ENCODE data around the gene TOR1B. TPM values are rescaled to one million over a fixed set of nuclear protein-coding genes. Genes with fewer than 3 reads are reported as not detected.
"Not testable (repeated sequence)": the region's sequence is repeated elsewhere in the genome, so short reads cannot be mapped to it uniquely, and the experiment has no call there.

Gene TOR1B
- total and polyA plus RNA-seq, 7 experiments from 2014 or later, result 10.9 to 30.9 (median 21.7) TPM

GRCh38 chr9:129794549-129794948 lies 8.4 kb upstream of the TOR1B start:
- POLR2A ChIA-PET, result no interaction called here

GRCh38 chr9:129796029-129796428 lies 7.0 kb upstream of the TOR1B start:
- POLR2A ChIA-PET; H3K9me3 Mint-ChIP-seq; H3K4me3 Mint-ChIP-seq; DNase-seq; H3K27me3 Mint-ChIP-seq; H3K9me3 ChIP-seq (ENCODE audit: control insufficient read depth in 2 of 3, low read length in 3 of 3); ATAC-seq; H3K4me3 ChIP-seq (ENCODE audit: low read length); H3K36me3 ChIP-seq (ENCODE audit: control insufficient read depth in 2 of 3, insufficient read depth in 3 of 3, low read length in 3 of 3); H3K4me1 Mint-ChIP-seq; H3K27me3 ChIP-seq (ENCODE audit: control insufficient read depth in 2 of 2, insufficient read depth in 2 of 2, low read length in 2 of 2); intact Hi-C loops (cut with micrococcal nuclease); H3K4me1 ChIP-seq (ENCODE audit: control insufficient read depth in 2 of 2, insufficient read depth in 2 of 2, low read length in 2 of 2); H3K27ac ChIP-seq (ENCODE audit: low read depth, low read length); CTCF ChIA-PET; H3K27ac Mint-ChIP-seq; H3K36me3 Mint-ChIP-seq: not testable (repeated sequence)

More at GRCh38 chr9:129794549-129794948, 8.4 kb upstream of the TOR1B start:
- H3K4me1 ChIP-seq (ENCODE audit: control insufficient read depth in 2 of 2, insufficient read depth in 2 of 2, low read length in 2 of 2), result peaks cover 0 to 3% of the 10 kb centered on the region in 2 donors
- Mint-ChIP-seq H3K4me3 (no peak overlapping the region), H3K27me3 (peaks cover 0 to 10% (median 0%) of the 10 kb centered on the region in 5 donors), H3K36me3 (no peaks in the 10 kb centered on the region), H3K4me1 (peaks cover 0 to 11% (median 5%) of the 10 kb centered on the region in 7 donors), H3K9me3 (no peaks in the 10 kb centered on the region), H3K27ac (no peak overlapping the region)
- H3K27me3 ChIP-seq (ENCODE audit: control insufficient read depth in 2 of 2, insufficient read depth in 2 of 2, low read length in 2 of 2), result no peaks in the 10 kb centered on the region
- H3K4me3 ChIP-seq (ENCODE audit: low read length), result no peak overlapping the region
- no peaks in the 10 kb centered on the region for H3K36me3 ChIP-seq (ENCODE audit: control insufficient read depth in 2 of 3, insufficient read depth in 3 of 3, low read length in 3 of 3)
- ATAC-seq, result no peak
- CTCF ChIA-PET, result no interaction called here
- H3K9me3 ChIP-seq (ENCODE audit: control insufficient read depth in 2 of 3, low read length in 3 of 3), result no peaks in the 10 kb centered on the region
- H3K27ac ChIP-seq (ENCODE audit: low read depth, low read length), result no peak overlapping the region
- intact Hi-C loops (cut with micrococcal nuclease), result loop anchor here in 1 of 2 donors (5.0 kb wide), 1 partner anchor 167 kb away; the partner anchor contains the start of gene NTMT1
- DNase-seq, result no peak

GRCh38 chr9:129798973-129799372 lies 4.0 kb upstream of the TOR1B start:
- Histone ChIP-seq H3K36me3 (ENCODE audit: control insufficient read depth in 2 of 3, insufficient read depth in 3 of 3, low read length in 3 of 3) (peaks cover 0 to 5% (median 0%) of the 10 kb centered on the region in 3 experiments), H3K9me3 (ENCODE audit: control insufficient read depth in 2 of 3, low read length in 3 of 3) (no peaks in the 10 kb centered on the region), H3K4me1 (ENCODE audit: control insufficient read depth in 2 of 2, insufficient read depth in 2 of 2, low read length in 2 of 2) (peaks cover 4 to 5% of the 10 kb centered on the region in 2 donors), H3K4me3 (ENCODE audit: low read length) (no peak overlapping the region), H3K27ac (ENCODE audit: low read depth, low read length) (no peak overlapping the region), H3K27me3 (ENCODE audit: control insufficient read depth in 2 of 2, insufficient read depth in 2 of 2, low read length in 2 of 2) (no peaks in the 10 kb centered on the region)
- ChIA-PET CTCF (no interaction called here), POLR2A (no interaction called here)
- Mint-ChIP-seq H3K9me3 (no peaks in the 10 kb centered on the region), H3K36me3 (no peaks in the 10 kb centered on the region), H3K4me3 (no peak overlapping the region), H3K27ac (no peak overlapping the region), H3K4me1 (peaks cover 0 to 10% (median 7%) of the 10 kb centered on the region in 7 donors), H3K27me3 (peaks cover 0 to 6% (median 0%) of the 10 kb centered on the region in 5 donors)
- ATAC-seq (no peak), DNase-seq (no peak)
- intact Hi-C loops (cut with micrococcal nuclease), result no loop called here

- H3K27ac ChIP-seq (ENCODE audit: low read depth, low read length), result no peak overlapping the region
- POLR2A ChIA-PET, result interaction anchor here (0.7 to 1.0 kb wide), 3 partner anchors 20 to 175 kb away, joined by 3 to 4 read pairs (median 3); no protein-coding TSS in a partner anchor
- no peak for DNase-seq
- no peak overlapping the region for H3K4me3 ChIP-seq (ENCODE audit: low read length)
- H3K36me3 ChIP-seq (ENCODE audit: control insufficient read depth in 2 of 3, insufficient read depth in 3 of 3, low read length in 3 of 3), result peaks cover 0 to 7% (median 0%) of the 10 kb centered on the region in 3 experiments
- Mint-ChIP-seq H3K27ac (peak overlapping the region in 7 of 9 donors; percentile 0 to 69 (median 54)), H3K9me3 (no peaks in the 10 kb centered on the region), H3K4me1 (peaks cover 15 to 28% (median 23%) of the 10 kb centered on the region in 7 donors), H3K36me3 (peaks cover 0 to 9% (median 8%) of the 10 kb centered on the region in 5 donors), H3K27me3 (no peaks in the 10 kb centered on the region), H3K4me3 (peak overlapping the region in 9 of 10 donors; percentile 25 to 67 (median 49))
- intact Hi-C loops (cut with micrococcal nuclease), result loop anchor here in 1 of 2 donors (5.0 kb wide), 1 partner anchor 174 kb away; the partner anchor contains the start of gene NTMT1
- ATAC-seq, result no peak
- no peaks in the 10 kb centered on the region for H3K9me3 ChIP-seq (ENCODE audit: control insufficient read depth in 2 of 3, low read length in 3 of 3)
- peaks cover 12 to 20% of the 10 kb centered on the region in 2 donors for H3K4me1 ChIP-seq (ENCODE audit: control insufficient read depth in 2 of 2, insufficient read depth in 2 of 2, low read length in 2 of 2)
- CTCF ChIA-PET, result no interaction called here
- H3K27me3 ChIP-seq (ENCODE audit: control insufficient read depth in 2 of 2, insufficient read depth in 2 of 2, low read length in 2 of 2), result no peaks in the 10 kb centered on the region
Observed at GRCh38 chr9:129801504-129801903, 1.5 kb upstream of the TOR1B start.

- peaks cover 15 to 34% (median 28%) of the 10 kb centered on the region in 7 donors for H3K4me1 Mint-ChIP-seq
- intact Hi-C loops (cut with micrococcal nuclease), result loop anchor here (1.0 to 5.0 kb wide), 10 partner anchors 21 to 1433 kb away; partner anchors contain the start of genes C9orf78 (in 2 of the 2), TOR1A (in 2 of the 2), USP20 (in 2 of the 2) and DOLPP1 (in 1 of the 2)
- Histone ChIP-seq H3K9me3 (ENCODE audit: control insufficient read depth in 2 of 3, low read length in 3 of 3) (no peaks in the 10 kb centered on the region), H3K27ac (ENCODE audit: low read depth, low read length) (peak overlapping the region; percentile 79), H3K27me3 (ENCODE audit: control insufficient read depth in 2 of 2, insufficient read depth in 2 of 2, low read length in 2 of 2) (no peaks in the 10 kb centered on the region), H3K4me1 (ENCODE audit: control insufficient read depth in 2 of 2, insufficient read depth in 2 of 2, low read length in 2 of 2) (peaks cover 12 to 20% of the 10 kb centered on the region in 2 donors), H3K4me3 (ENCODE audit: low read length) (peak overlapping the region; percentile 73), H3K36me3 (ENCODE audit: control insufficient read depth in 2 of 3, insufficient read depth in 3 of 3, low read length in 3 of 3) (peaks cover 0 to 19% (median 4%) of the 10 kb centered on the region in 3 experiments)
- H3K27me3 Mint-ChIP-seq, result no peaks in the 10 kb centered on the region
- peak overlapping the region; percentile 80 to 95 (median 90) for H3K4me3 Mint-ChIP-seq
- POLR2A ChIA-PET, result interaction anchor here (0.8 to 1.6 kb wide), 9 partner anchors 9 to 663 kb away, joined by 3 to 7 read pairs (median 3); no protein-coding TSS in a partner anchor
- peak overlapping the region; percentile 28 to 95 (median 85) for H3K27ac Mint-ChIP-seq
- no peak for ATAC-seq
- no peak for DNase-seq
- H3K36me3 Mint-ChIP-seq, result peaks cover under 1 to 17% (median 13%) of the 10 kb centered on the region in 5 donors
- no peaks in the 10 kb centered on the region for H3K9me3 Mint-ChIP-seq
- CTCF ChIA-PET, result interaction anchor here (1.2 kb wide), 1 partner anchor 31 kb away, joined by 3 read pairs; the partner anchor contains the start of genes C9orf78 and USP20
Observed at GRCh38 chr9:129803676-129804060, 684 bp downstream of the TOR1B start.

- Histone ChIP-seq H3K4me3 (ENCODE audit: low read length) (no peak overlapping the region), H3K9me3 (ENCODE audit: control insufficient read depth in 2 of 3, low read length in 3 of 3) (no peaks in the 10 kb centered on the region), H3K4me1 (ENCODE audit: control insufficient read depth in 2 of 2, insufficient read depth in 2 of 2, low read length in 2 of 2) (peaks cover 12 to 20% of the 10 kb centered on the region in 2 donors), H3K36me3 (ENCODE audit: control insufficient read depth in 2 of 3, insufficient read depth in 3 of 3, low read length in 3 of 3) (peaks cover 6 to 43% (median 8%) of the 10 kb centered on the region in 3 experiments), H3K27ac (ENCODE audit: low read depth, low read length) (peak overlapping the region; percentile 34), H3K27me3 (ENCODE audit: control insufficient read depth in 2 of 2, insufficient read depth in 2 of 2, low read length in 2 of 2) (no peaks in the 10 kb centered on the region)
- H3K4me3 Mint-ChIP-seq, result peak overlapping the region in 9 of 10 donors; percentile 8 to 80 (median 31)
- ATAC-seq, result no peak
- DNase-seq, result no peak
- intact Hi-C loops (cut with micrococcal nuclease), result no loop called here
- ChIA-PET CTCF (no interaction called here), POLR2A (no interaction called here)
- peaks cover 15 to 44% (median 31%) of the 10 kb centered on the region in 7 donors for H3K4me1 Mint-ChIP-seq
- H3K27ac Mint-ChIP-seq, result peak overlapping the region; percentile 3 to 87 (median 73)
- H3K27me3 Mint-ChIP-seq, result no peaks in the 10 kb centered on the region
- peaks cover 5 to 33% (median 20%) of the 10 kb centered on the region in 5 donors for H3K36me3 Mint-ChIP-seq
- no peaks in the 10 kb centered on the region for H3K9me3 Mint-ChIP-seq
Observed at GRCh38 chr9:129806061-129806460, 3.1 kb downstream of the TOR1B start.
